BLaER1 (cell line): Measurements from ENCODE around the gene TNK1.
"Not testable (repeated sequence)": the region's sequence is repeated elsewhere in the genome, so short reads cannot be mapped to it uniquely, and the experiment has no call there.

Experiments used
- H3K27ac ChIP-seq: shearing (Covaris generic); formaldehyde crosslinking; 2 replicates; pipeline ENCODE4 v1.8.1; 2022
- H3K27me3 ChIP-seq: shearing (Covaris generic); formaldehyde crosslinking; 2 replicates; pipeline ENCODE4 v1.8.1; 2022
- H3K36me3 ChIP-seq: shearing (Covaris generic); formaldehyde crosslinking; 2 replicates; pipeline ENCODE4 v1.8.1; 2022
- H3K4me1 ChIP-seq: shearing (Covaris generic); formaldehyde crosslinking; 2 replicates; pipeline ENCODE4 v1.8.1; 2022
- H3K4me2 ChIP-seq: shearing (Covaris generic); formaldehyde crosslinking; 2 replicates; pipeline ENCODE4 v1.8.1; 2022
- H3K4me3 ChIP-seq: shearing (Covaris generic); formaldehyde crosslinking; 2 replicates; pipeline ENCODE4 v1.8.1; 2022
- H3K9ac ChIP-seq: shearing (Covaris generic); formaldehyde crosslinking; 2 replicates; pipeline ENCODE4 v1.8.1; 2022
- H3K9me3 ChIP-seq: shearing (Covaris generic); formaldehyde crosslinking; 2 replicates; pipeline ENCODE4 v1.8.1; 2022
- H4K20me1 ChIP-seq: shearing (Covaris generic); formaldehyde crosslinking; 2 replicates; pipeline ENCODE4 v1.8.1; 2022
- Cebpa-rat ChIP-seq: shearing (Covaris generic); IDR thresholded peaks from 2 replicates; pipeline ENCODE4 v1.8.1; 2022

TNK1 gene

GRCh38 chr17:7355053-7355452, 25.8 kb upstream of the TNK1 start, which contains the start of gene TMEM95:
Gene TMEM95, plus strand, starts transcription at chr17:7355156. Its CDS starts 49 bp downstream, at chr17:7355205.
- H3K27me3 ChIP-seq, result no peaks in the 10 kb centered on the region
- peak within 1 kb of the TSS; percentile 99; the same call in 1 of the 2 replicates for H3K4me2 ChIP-seq
- peaks cover 45% of the 10 kb centered on the region for H3K4me1 ChIP-seq
- no peaks in the 10 kb centered on the region for H3K36me3 ChIP-seq
- H3K9me3 ChIP-seq, result no peaks in the 10 kb centered on the region
- 0 out of 2 replicates have a peak within 1 kb of the TSS, but pooled peaks have one; percentile 24 for H3K9ac ChIP-seq
- no peak for TF ChIP-seq Cebpa-rat
- no peaks in the 10 kb centered on the region; the same call in 1 of the 2 replicates for H4K20me1 ChIP-seq
- no peak within 1 kb of the TSS for H3K27ac ChIP-seq
- H3K4me3 ChIP-seq, result no peak within 1 kb of the TSS

GRCh38 chr17:7355573-7355972, 25.3 kb upstream of the TNK1 start:
- Histone ChIP-seq H3K4me1 (peaks cover 42% of the 10 kb centered on the region), H3K4me2 (0 out of 2 replicates have a peak overlapping the region, but pooled peaks have one; percentile 12), H3K36me3 (no peaks in the 10 kb centered on the region), H4K20me1 (no peaks in the 10 kb centered on the region; the same call in 1 of the 2 replicates), H3K27me3 (no peaks in the 10 kb centered on the region), H3K4me3 (no peak overlapping the region), H3K27ac (no peak overlapping the region), H3K9me3 (no peaks in the 10 kb centered on the region), H3K9ac (0 out of 2 replicates have a peak overlapping the region, but pooled peaks have one; percentile 24)
- no peak for TF ChIP-seq Cebpa-rat

GRCh38 chr17:7356072-7356549, 24.8 kb upstream of the TNK1 start:
- no peak overlapping the region for H3K4me3 ChIP-seq
- H3K9ac ChIP-seq, result no peak overlapping the region
- no peaks in the 10 kb centered on the region for H3K9me3 ChIP-seq
- TF ChIP-seq Cebpa-rat, result no peak
- no peak overlapping the region for H3K27ac ChIP-seq
- no peaks in the 10 kb centered on the region; the same call in 1 of the 2 replicates for H4K20me1 ChIP-seq
- H3K36me3 ChIP-seq, result no peaks in the 10 kb centered on the region
- H3K27me3 ChIP-seq, result no peaks in the 10 kb centered on the region
- peaks cover 37% of the 10 kb centered on the region for H3K4me1 ChIP-seq
- 0 out of 2 replicates have a peak overlapping the region, but pooled peaks have one; percentile 3 for H3K4me2 ChIP-seq

GRCh38 chr17:7356756-7357155, 24.1 kb upstream of the TNK1 start:
- Histone ChIP-seq H4K20me1 (no peaks in the 10 kb centered on the region; the same call in 1 of the 2 replicates), H3K4me2 (no peak overlapping the region)
- TF ChIP-seq Cebpa-rat, result no peak

GRCh38 chr17:7357381-7357780, 23.5 kb upstream of the TNK1 start:
- Histone ChIP-seq H3K27me3 (no peaks in the 10 kb centered on the region), H3K4me2 (no peak overlapping the region), H3K9me3 (no peaks in the 10 kb centered on the region), H3K36me3 (no peaks in the 10 kb centered on the region), H3K4me3 (no peak overlapping the region), H3K27ac (no peak overlapping the region), H3K9ac (no peak overlapping the region), H3K4me1 (peaks cover 30% of the 10 kb centered on the region), H4K20me1 (no peaks in the 10 kb centered on the region; the same call in 1 of the 2 replicates)
- no peak for TF ChIP-seq Cebpa-rat

More at GRCh38 chr17:7356756-7357155, 24.1 kb upstream of the TNK1 start:
- peaks cover 33% of the 10 kb centered on the region for H3K4me1 ChIP-seq
- no peaks in the 10 kb centered on the region for H3K27me3 ChIP-seq
- no peaks in the 10 kb centered on the region for H3K9me3 ChIP-seq
- H3K4me3 ChIP-seq, result no peak overlapping the region
- H3K36me3 ChIP-seq, result no peaks in the 10 kb centered on the region
- H3K27ac ChIP-seq, result no peak overlapping the region
- H3K9ac ChIP-seq, result no peak overlapping the region

- Histone ChIP-seq H3K4me2 (no peak overlapping the region), H3K9me3 (no peaks in the 10 kb centered on the region), H3K9ac (no peak overlapping the region), H3K4me1 (no peaks in the 10 kb centered on the region), H3K27me3 (no peaks in the 10 kb centered on the region), H3K27ac (no peak overlapping the region), H4K20me1 (no peaks in the 10 kb centered on the region), H3K4me3 (no peak overlapping the region), H3K36me3 (no peaks in the 10 kb centered on the region)
- TF ChIP-seq Cebpa-rat, result no peak
These were observed 19.0 kb upstream of the TNK1 start for GRCh38 chr17:7361906-7362305.

- H3K36me3 ChIP-seq, result no peaks in the 10 kb centered on the region
- H3K4me3 ChIP-seq, result no peak overlapping the region
- no peaks in the 10 kb centered on the region for H3K27me3 ChIP-seq
- no peaks in the 10 kb centered on the region for H3K4me1 ChIP-seq
- H3K27ac ChIP-seq, result no peak overlapping the region
- no peak overlapping the region for H3K9ac ChIP-seq
- TF ChIP-seq Cebpa-rat, result no peak
- no peaks in the 10 kb centered on the region for H4K20me1 ChIP-seq
- no peak overlapping the region for H3K4me2 ChIP-seq
- no peaks in the 10 kb centered on the region for H3K9me3 ChIP-seq
These were observed 17.6 kb upstream of the TNK1 start for GRCh38 chr17:7363311-7363710.

- H3K27ac ChIP-seq, result not testable (repeated sequence)
These were observed 14.9 kb upstream of the TNK1 start for GRCh38 chr17:7365963-7366362.

GRCh38 chr17:7367083-7367482, 13.8 kb upstream of the TNK1 start:
- Histone ChIP-seq H4K20me1 (no peaks in the 10 kb centered on the region), H3K27me3 (no peaks in the 10 kb centered on the region), H3K9ac (no peak overlapping the region), H3K4me3 (no peak overlapping the region), H3K9me3 (no peaks in the 10 kb centered on the region), H3K4me2 (no peak overlapping the region), H3K27ac (no peak overlapping the region), H3K36me3 (no peaks in the 10 kb centered on the region), H3K4me1 (no peaks in the 10 kb centered on the region)
- no peak for TF ChIP-seq Cebpa-rat

More at GRCh38 chr17:7365963-7366362, 14.9 kb upstream of the TNK1 start:
- not testable (repeated sequence) for H3K9me3 ChIP-seq, H3K36me3 ChIP-seq, H3K4me1 ChIP-seq, H3K9ac ChIP-seq, H3K4me3 ChIP-seq, H4K20me1 ChIP-seq, H3K4me2 ChIP-seq, H3K27me3 ChIP-seq

GRCh38 chr17:7367918-7368598, 12.8 kb upstream of the TNK1 start:
- TF ChIP-seq Cebpa-rat, result no peak
- Histone ChIP-seq H3K4me1 (no peaks in the 10 kb centered on the region), H3K4me2 (no peak overlapping the region)

GRCh38 chr17:7368599-7368994, 12.3 kb upstream of the TNK1 start:
- not testable (repeated sequence) for H3K27ac ChIP-seq, H3K27me3 ChIP-seq, H3K9ac ChIP-seq, H3K4me3 ChIP-seq, H4K20me1 ChIP-seq, H3K4me1 ChIP-seq, H3K9me3 ChIP-seq, H3K4me2 ChIP-seq, H3K36me3 ChIP-seq

More at GRCh38 chr17:7367918-7368598, 12.8 kb upstream of the TNK1 start:
- Histone ChIP-seq H3K4me3 (no peak overlapping the region), H3K9ac (no peak overlapping the region), H3K9me3 (no peaks in the 10 kb centered on the region), H3K36me3 (no peaks in the 10 kb centered on the region), H4K20me1 (no peaks in the 10 kb centered on the region), H3K27ac (no peak overlapping the region), H3K27me3 (no peaks in the 10 kb centered on the region)
